ENCODE measurements around the gene GALNT8.
A peak's percentile ranks its signal among the peaks of the same experiment; 100 is the strongest.
"Not testable (repeated sequence)": the region's sequence is repeated elsewhere in the genome, so short reads cannot be mapped to it uniquely, and the experiment has no call there.

The GALNT8 gene

GRCh38 chr12:4744709-4745108 lies 24.5 kb downstream of the GALNT8 start:
- DNase-seq: no peak

GRCh38 chr12:4745249-4745648 lies 25.0 kb downstream of the GALNT8 start:
- DNase-seq: no peak

- not testable (repeated sequence) for DNase-seq
Observed at GRCh38 chr12:4751654-4752053, 31.5 kb downstream of the GALNT8 start.

- no peak for DNase-seq
Observed at GRCh38 chr12:4762773-4763172, 42.6 kb downstream of the GALNT8 start.

GRCh38 chr12:4763549-4763948 lies 43.3 kb downstream of the GALNT8 start:
- DNase-seq: peak; percentile 11

- no peak for DNase-seq
Observed at GRCh38 chr12:4766445-4766844, 46.2 kb downstream of the GALNT8 start.

GRCh38 chr12:4767186-4767585 lies 47.0 kb downstream of the GALNT8 start:
- DNase-seq: no peak

GRCh38 chr12:4768341-4768740 lies 48.1 kb downstream of the GALNT8 start:
- DNase-seq: no peak

GRCh38 chr12:4769073-4769472 lies 48.9 kb downstream of the GALNT8 start:
- no peak for DNase-seq

GRCh38 chr12:4771172-4771959 lies 51.2 kb downstream of the GALNT8 start:
- no peak for DNase-seq

GRCh38 chr12:4771960-4772566 lies 51.9 kb downstream of the GALNT8 start:
- DNase-seq: peak; percentile 26

- DNase-seq: no peak
Observed at GRCh38 chr12:4775936-4776335, 55.7 kb downstream of the GALNT8 start.

GRCh38 chr12:4779749-4780148 lies 59.5 kb downstream of the GALNT8 start:
- DNase-seq: no peak

- no peak for DNase-seq
Observed at GRCh38 chr12:4780641-4781611, 60.7 kb downstream of the GALNT8 start.

GRCh38 chr12:4784404-4785054 lies 64.3 kb downstream of the GALNT8 start:
- no peak for DNase-seq

- DNase-seq: no peak
Observed at GRCh38 chr12:4786795-4787194, 66.6 kb downstream of the GALNT8 start.

GRCh38 chr12:4787965-4788364 lies 67.8 kb downstream of the GALNT8 start:
- no peak for DNase-seq

- no peak for DNase-seq
Observed at GRCh38 chr12:4789776-4790175, 69.6 kb downstream of the GALNT8 start.

GRCh38 chr12:4791497-4791896 lies 71.3 kb downstream of the GALNT8 start:
- no peak for DNase-seq

- no peak for DNase-seq
Observed at GRCh38 chr12:4794491-4794890, 74.3 kb downstream of the GALNT8 start.

- DNase-seq: no peak
Observed at GRCh38 chr12:4796216-4796615, 76.0 kb downstream of the GALNT8 start.

GRCh38 chr12:4796694-4797482 lies 76.7 kb downstream of the GALNT8 start:
- no peak for DNase-seq
